Neural cell (in vitro differentiated cells): ENCODE measurements around the gene APBB2. TPM values are rescaled to one million over a fixed set of nuclear protein-coding genes. Genes with fewer than 3 reads are reported as not detected.
"Not testable (repeated sequence)": the region's sequence is repeated elsewhere in the genome, so short reads cannot be mapped to it uniquely, and the experiment has no call there.

Experiments used
- H2AFZ ChIP-seq: fragments of 200-600, 300-800 bp; sonication (generic), shearing (Covaris generic); 2 replicates; pipeline ENCODE4 v1.6.0; 2014; ENCODE audit warnings: low read depth, mild to moderate bottlenecking, antibody characterized with exemption, low read length, moderate library complexity
- H3F3A ChIP-seq: fragments of 200-600 bp; shearing (Covaris generic); 2 replicates; pipeline ENCODE4 v1.6.1; 2016; ENCODE audit warnings: mild to moderate bottlenecking, moderate library complexity, mixed read lengths, antibody characterized with exemption, low read length; ENCODE audit not compliant: insufficient read depth, poor library complexity, severe bottlenecking
- H3K27ac ChIP-seq: fragments of 200-600, 300-800 bp; sonication (generic), shearing (Covaris generic); 2 replicates; pipeline ENCODE4 v1.5.1; 2014; ENCODE audit warnings: mild to moderate bottlenecking, low read length, moderate library complexity
- H3K27me3 ChIP-seq: fragments of 300-800, 200-600 bp; sonication (generic), shearing (Covaris generic); 2 replicates; pipeline ENCODE4 v1.6.0; 2014; ENCODE audit warnings: mild to moderate bottlenecking, low read depth, low read length, moderate library complexity; ENCODE audit not compliant: insufficient read depth
- H3K36me3 ChIP-seq: fragments of 300-800, 200-600 bp; sonication (generic), shearing (Covaris generic); 2 replicates; pipeline ENCODE4 v1.5.1; 2014; ENCODE audit warnings: mild to moderate bottlenecking, antibody characterized with exemption, low read length, moderate library complexity; ENCODE audit not compliant: insufficient read depth
- H3K4me2 ChIP-seq: fragments of 300-800, 200-600 bp; sonication (generic), shearing (Covaris generic); 2 replicates; pipeline ENCODE4 v1.6.0; 2014; ENCODE audit warnings: mild to moderate bottlenecking, low read length
- H3K4me3 ChIP-seq: fragments of 300-800, 200-600 bp; sonication (generic), shearing (Covaris generic); 2 replicates; pipeline ENCODE4 v1.5.1; 2014; ENCODE audit warnings: mild to moderate bottlenecking, low read length, moderate library complexity
- H3K79me2 ChIP-seq: fragments of 200-600 bp; shearing (Covaris generic); replicated peaks from 2 replicates; pipeline ENCODE4 v1.6.0; 2014; ENCODE audit warnings: mild to moderate bottlenecking, low read length, moderate library complexity; ENCODE audit not compliant: insufficient read depth
- H3K9ac ChIP-seq: fragments of 300-800, 200-600 bp; sonication (generic), shearing (Covaris generic); 2 replicates; pipeline ENCODE4 v1.6.1; 2016; ENCODE audit warnings: mild to moderate bottlenecking, low read length, mixed read lengths
- H3K9me2 ChIP-seq: fragments of 200-600 bp; shearing (Covaris generic); 2 replicates; pipeline ENCODE4 v1.6.1; 2016; ENCODE audit warnings: mild to moderate bottlenecking, low read length, mixed read lengths; ENCODE audit not compliant: insufficient read depth
- H3K9me3 ChIP-seq: fragments of 200-600, 300-800 bp; sonication (generic), shearing (Covaris generic); 2 replicates; pipeline ENCODE4 v1.6.1; 2016; ENCODE audit warnings: mild to moderate bottlenecking, mixed run types, low read length, moderate library complexity, mixed read lengths
- H4K20me1 ChIP-seq: fragments of 200-600 bp; shearing (Covaris generic); 2 replicates; pipeline ENCODE4 v1.6.1; 2016; ENCODE audit warnings: mild to moderate bottlenecking, mixed run types; ENCODE audit not compliant: insufficient read depth
- CTCF ChIP-seq: fragments of 450-650 bp; IDR thresholded peaks from 2 replicates; pipeline ENCODE4 v1.5.1; 2014; ENCODE audit warnings: antibody characterized with exemption, mild to moderate bottlenecking, moderate library complexity; ENCODE audit not compliant: poor library complexity, severe bottlenecking
- EP300 ChIP-seq: fragments of 450-650 bp; conservative IDR thresholded peaks from 2 replicates; pipeline ENCODE4 v1.6.1; 2014; ENCODE audit warnings: antibody characterized with exemption, mild to moderate bottlenecking, moderate library complexity; ENCODE audit not compliant: poor library complexity, severe bottlenecking
- EZH2 ChIP-seq: fragments of 200-600, 300-800 bp; shearing (Covaris generic), sonication (generic); IDR thresholded peaks from 2 replicates; pipeline ENCODE4 v1.6.1; 2014; ENCODE audit warnings: antibody characterized with exemption, low read length, borderline replicate concordance, mild to moderate bottlenecking; ENCODE audit not compliant: insufficient read depth, poor library complexity, severe bottlenecking
- RAD21 ChIP-seq: fragments of 450-650 bp; conservative IDR thresholded peaks from 2 replicates; pipeline ENCODE4 v1.6.1; 2014; ENCODE audit warnings: antibody characterized with exemption, mild to moderate bottlenecking, moderate library complexity
- TAF1 ChIP-seq: IDR thresholded peaks from 2 replicates; pipeline ENCODE4 v1.6.1; 2012; ENCODE audit warnings: low read depth
- polyA plus RNA-seq: library from polyadenylated mRNA; depleted of rRNA; stranded (reverse); fragments of >200 nt; gene quantifications from 2 replicates; pipeline ENCODE4 v1.2.3, GENCODE V29; 2014

APBB2 gene
- polyA plus RNA-seq, 1 donor from 2014 or later: 41.9 TPM

- Histone ChIP-seq H3F3A (no peaks in the 10 kb centered on the region), H3K79me2 (no peaks in the 10 kb centered on the region), H3K27ac (no peak overlapping the region), H3K9me2 (no peaks in the 10 kb centered on the region), H3K9me3 (peaks cover 4% of the 10 kb centered on the region), H2AFZ (no peak overlapping the region), H3K4me2 (no peak overlapping the region), H3K4me3 (no peak overlapping the region), H3K36me3 (no peaks in the 10 kb centered on the region), H3K9ac (no peak overlapping the region), H3K27me3 (no peaks in the 10 kb centered on the region), H4K20me1 (no peaks in the 10 kb centered on the region)
- TF ChIP-seq CTCF: no peak
Measured at GRCh38 chr4:41154010-41154813, 60.1 kb downstream of the APBB2 start.

- no peak overlapping the region for H2AFZ ChIP-seq
- H3F3A ChIP-seq: no peaks in the 10 kb centered on the region
- H4K20me1 ChIP-seq: no peaks in the 10 kb centered on the region
- no peaks in the 10 kb centered on the region for H3K79me2 ChIP-seq
- no peaks in the 10 kb centered on the region for H3K36me3 ChIP-seq
- H3K9me3 ChIP-seq: no peaks in the 10 kb centered on the region
- H3K27me3 ChIP-seq: no peaks in the 10 kb centered on the region
- no peak for TF ChIP-seq TAF1
- TF ChIP-seq RAD21: no peak
- H3K4me2 ChIP-seq: no peak overlapping the region
- H3K4me3 ChIP-seq: no peak overlapping the region
- H3K9ac ChIP-seq: no peak overlapping the region
- H3K27ac ChIP-seq: no peak overlapping the region
- H3K9me2 ChIP-seq: no peaks in the 10 kb centered on the region
Measured at GRCh38 chr4:41150401-41150800, 63.9 kb downstream of the APBB2 start.

GRCh38 chr4:41149568-41149967 lies 64.8 kb downstream of the APBB2 start:
- H3K27me3 ChIP-seq, H2AFZ ChIP-seq, H3K9ac ChIP-seq, H3K4me2 ChIP-seq, H4K20me1 ChIP-seq, H3K27ac ChIP-seq, H3K79me2 ChIP-seq, H3K36me3 ChIP-seq, H3K4me3 ChIP-seq, H3F3A ChIP-seq, H3K9me3 ChIP-seq, H3K9me2 ChIP-seq: not testable (repeated sequence)

- Histone ChIP-seq H3K9me3 (no peaks in the 10 kb centered on the region), H3K9me2 (no peaks in the 10 kb centered on the region), H3K79me2 (no peaks in the 10 kb centered on the region)
Measured at GRCh38 chr4:41148931-41149330, 65.4 kb downstream of the APBB2 start.

More at GRCh38 chr4:41148931-41149330, 65.4 kb downstream of the APBB2 start:
- H4K20me1 ChIP-seq: no peaks in the 10 kb centered on the region
- no peak overlapping the region for H3K4me3 ChIP-seq
- H3K4me2 ChIP-seq: no peak overlapping the region
- no peak overlapping the region for H3K27ac ChIP-seq
- no peaks in the 10 kb centered on the region for H3F3A ChIP-seq
- TF ChIP-seq EZH2: no peak
- TF ChIP-seq EP300: no peak
- no peaks in the 10 kb centered on the region for H3K36me3 ChIP-seq
- H3K27me3 ChIP-seq: no peaks in the 10 kb centered on the region
- H3K9ac ChIP-seq: no peak overlapping the region
- H2AFZ ChIP-seq: no peak overlapping the region
